GM21526 (cell line): ENCODE measurements around the gene COL6A3.

Experiments used
- ATAC-seq: cut with Tn5 transposase; IDR thresholded peaks from one replicate; pipeline ENCODE4 v1.9.1; 2021; ENCODE audit warnings: moderate library complexity; ENCODE audit not compliant: unreplicated experiment, low FRiP score

The COL6A3 gene

DNA sequence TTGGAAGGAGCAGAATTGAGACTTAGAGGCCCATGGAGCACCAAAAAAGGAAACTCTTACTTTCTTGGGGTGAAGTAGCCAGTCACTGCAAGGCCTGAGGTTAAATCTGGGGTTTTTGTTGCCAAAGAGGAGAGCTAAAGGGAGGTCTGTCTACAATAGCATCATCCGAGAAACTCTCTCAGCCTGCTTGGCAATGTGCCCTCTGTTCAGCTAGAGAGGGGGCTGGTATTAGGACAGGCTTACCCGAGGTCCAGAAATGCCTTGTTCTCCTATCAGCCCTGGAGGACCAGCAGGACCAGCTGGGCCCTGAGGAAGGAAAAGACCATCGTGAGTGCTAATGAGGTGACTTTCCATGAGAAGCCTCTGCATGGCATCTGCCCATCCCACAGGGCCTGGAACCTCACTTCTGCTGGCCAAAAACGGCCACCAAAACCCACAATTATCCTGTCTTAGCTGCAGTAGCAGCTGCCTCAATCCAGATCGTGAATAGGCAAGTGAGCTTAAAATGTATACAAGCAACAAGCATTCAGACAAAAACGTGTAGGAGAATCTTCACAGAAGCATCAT is 61.6 kb downstream of the COL6A3 start:
- no peak for ATAC-seq

DNA sequence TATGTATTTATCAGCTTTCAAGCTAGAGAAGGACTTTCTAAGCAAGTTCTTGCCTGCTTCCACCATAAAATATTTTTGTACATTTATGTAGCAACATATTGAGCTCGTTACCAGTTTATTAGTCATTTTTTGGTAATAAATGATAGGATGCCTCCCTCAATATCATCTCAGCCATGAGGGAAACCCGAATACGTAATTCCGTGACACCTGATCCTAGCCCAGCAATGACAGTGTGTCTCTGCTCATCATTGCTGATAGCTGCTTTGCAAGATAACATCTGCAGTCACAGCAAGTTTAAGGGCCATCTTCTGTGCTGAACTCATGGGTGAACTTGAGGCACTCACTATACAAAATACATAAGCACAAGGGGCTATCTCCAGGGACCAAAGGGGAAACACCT is 62.2 kb downstream of the COL6A3 start:
- ATAC-seq = no peak

DNA sequence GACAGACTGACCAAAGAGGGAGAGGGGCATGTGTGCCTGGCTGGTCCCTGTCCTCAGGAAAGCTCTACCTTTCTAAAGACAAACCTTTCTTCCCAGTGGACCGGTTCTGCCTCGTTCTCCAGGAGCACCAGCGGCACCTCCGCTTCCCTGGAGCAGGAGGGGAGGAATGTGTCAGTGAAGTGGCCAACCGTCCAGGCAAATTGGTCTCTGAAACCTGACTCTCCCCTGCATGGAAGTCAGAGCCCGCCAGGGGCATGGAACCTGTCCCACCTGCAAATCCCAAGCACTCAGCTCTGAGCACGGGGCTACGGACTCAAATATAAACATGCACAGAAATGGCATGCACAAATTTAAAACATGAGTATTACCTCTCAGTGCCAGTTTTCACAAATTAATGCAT is 62.9 kb downstream of the COL6A3 start:
- ATAC-seq = no peak

DNA sequence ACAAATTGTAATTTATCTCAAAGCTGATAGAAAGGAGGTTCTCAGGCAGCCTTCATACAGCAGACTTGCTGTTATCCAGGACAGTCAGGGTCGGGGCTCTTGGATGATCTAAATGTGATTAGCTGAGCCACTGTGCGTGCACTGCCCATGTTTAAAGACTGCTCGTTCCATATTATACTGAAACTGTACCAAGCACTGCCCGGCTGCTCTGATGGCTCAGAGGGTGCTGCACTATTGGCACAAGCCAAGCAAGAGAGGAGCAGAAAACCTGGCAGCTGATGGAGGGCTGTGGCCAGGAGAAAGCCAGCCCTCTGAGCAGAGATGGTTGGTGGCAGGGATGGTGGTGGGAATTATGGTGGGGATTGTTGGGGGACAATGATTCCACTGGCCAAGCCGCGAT is 63.4 kb downstream of the COL6A3 start:
- ATAC-seq = no peak

DNA sequence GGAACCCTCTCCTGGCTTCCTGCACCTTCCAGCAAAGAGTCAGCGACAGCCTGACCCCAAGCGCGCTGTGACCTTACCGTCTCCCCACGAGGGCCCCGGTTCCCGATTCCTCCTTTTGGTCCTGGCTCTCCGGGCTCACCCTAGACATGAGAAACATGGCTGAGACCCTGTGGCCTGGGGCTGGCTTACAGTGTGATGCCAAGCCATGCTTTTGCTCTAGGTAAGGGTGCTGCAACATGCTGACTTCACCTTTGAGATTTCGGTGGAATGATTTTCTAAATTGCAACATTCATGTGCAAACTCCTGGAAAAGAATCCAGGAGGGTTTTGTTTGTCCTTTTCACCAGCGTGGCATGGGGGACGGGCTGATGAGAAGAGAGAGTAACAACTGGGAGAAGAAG is 63.9 kb downstream of the COL6A3 start:
- no peak for ATAC-seq

DNA sequence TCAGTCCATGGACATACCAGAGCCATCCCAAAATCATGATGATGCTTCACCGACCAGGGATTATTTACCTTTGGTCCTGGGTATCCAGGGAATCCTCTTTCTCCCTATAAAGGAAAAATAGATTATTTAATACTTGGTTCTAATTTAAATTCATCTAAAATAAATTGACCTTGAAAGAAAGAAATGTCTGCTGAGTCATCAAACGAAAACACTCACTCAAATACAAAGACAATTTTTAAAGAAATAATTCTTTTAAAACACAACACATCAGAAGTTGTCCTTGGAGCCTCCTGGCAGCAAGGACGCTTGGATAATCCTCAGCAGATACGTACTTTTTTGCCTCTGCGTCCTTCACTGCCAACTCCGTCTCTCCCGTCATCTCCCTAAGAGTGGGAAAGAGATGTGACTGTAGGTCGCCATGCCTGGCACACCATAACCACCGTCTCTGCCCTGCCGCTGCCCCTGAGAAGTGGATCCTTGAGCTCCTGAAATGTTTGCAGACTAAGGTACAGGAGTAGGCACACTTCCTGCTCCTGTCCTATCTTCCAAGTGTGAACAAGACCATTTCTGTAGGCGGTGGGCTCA is 65.6 kb downstream of the COL6A3 start:
- ATAC-seq = no peak

DNA sequence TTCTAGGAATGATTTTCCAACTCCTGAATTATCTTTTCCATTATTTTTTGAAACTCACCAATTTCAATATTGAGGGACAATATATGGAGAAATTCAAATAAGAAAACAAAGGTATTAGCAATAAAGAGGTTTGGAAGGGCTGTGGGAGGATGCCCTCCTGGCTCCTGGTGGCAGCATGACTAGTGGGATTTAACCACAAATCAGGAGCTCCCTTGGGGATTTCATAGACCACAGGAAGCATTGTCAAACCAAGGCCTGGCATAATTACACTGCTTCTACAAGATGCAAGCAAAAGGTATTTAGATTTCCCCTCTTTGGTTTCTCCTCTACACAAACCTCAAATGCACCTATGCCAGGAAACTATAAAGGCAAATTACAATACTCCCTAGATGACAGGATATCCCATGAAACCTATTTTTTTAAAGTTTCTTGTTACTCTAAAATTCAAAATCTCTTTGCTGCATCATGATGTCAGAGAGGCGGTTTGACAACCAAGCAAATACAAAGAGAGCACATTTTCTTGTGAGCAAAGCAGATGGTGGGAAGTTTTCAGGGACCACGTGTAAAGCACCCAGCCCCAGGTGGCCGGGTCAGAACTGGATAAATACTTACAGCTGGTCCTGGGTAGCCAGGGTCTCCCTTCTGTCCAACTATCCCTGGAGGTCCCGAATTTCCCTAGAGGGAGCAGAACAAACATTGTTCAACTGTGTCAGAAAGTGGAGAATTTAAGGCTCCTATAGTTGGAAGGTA is 67.9 kb downstream of the COL6A3 start:
- no peak for ATAC-seq

DNA sequence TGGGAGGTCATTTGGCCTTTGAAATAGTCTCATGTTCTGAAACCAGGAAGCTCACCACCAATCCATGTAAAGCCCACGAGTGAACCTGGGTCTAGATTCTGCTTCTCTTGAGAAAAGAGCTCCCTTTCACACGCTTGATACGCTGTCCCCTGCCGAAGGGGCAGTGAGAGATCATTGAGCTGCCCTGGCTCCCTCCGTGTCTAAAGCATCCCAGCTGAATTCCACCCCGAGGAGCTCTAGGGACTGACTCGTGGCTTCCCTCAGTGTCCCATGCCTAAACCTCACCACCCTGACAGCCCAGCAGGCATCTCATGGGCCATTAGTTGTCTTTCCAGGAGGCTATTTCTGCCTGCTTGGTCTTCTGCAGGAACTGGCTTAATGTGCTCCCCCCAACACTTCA is 68.6 kb downstream of the COL6A3 start:
- ATAC-seq = no peak

DNA sequence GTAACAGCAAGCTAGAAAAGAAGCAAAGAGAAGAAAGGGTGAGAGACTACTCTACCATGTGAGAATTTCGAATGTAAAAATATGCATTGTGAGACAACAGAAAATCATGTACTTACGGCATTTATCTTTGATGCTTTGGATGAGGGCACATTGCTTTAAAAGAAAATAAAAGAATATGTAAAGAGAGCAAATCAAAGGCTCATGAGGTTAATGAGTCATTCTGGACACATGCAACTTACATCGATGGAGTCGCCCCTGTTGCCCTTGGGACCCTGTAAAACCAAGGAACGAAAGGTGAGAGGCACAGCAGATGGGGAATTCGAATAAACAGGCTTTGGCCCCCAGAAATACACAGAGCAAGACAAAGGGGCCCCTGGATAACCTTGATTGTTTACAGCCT is 69.0 kb downstream of the COL6A3 start:
- ATAC-seq = no peak

DNA sequence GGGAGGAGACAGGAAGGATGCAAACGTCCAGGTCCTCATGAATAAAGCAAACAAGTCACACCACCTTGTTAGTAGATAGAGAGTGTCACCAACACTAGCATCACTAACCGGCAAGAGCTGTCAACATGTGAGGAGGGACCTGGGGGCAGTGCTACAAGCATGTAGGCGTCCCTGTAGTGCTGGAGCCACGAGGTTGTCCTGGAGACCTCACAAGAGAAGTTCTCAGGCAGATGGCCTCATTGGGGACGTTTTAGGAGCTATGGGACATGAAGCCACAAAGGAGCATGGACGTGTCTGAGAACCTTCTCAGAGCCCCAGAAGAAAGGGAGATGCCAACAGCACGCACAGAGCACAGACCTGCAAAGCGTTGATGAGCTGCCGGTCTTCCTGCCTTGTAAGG is 70.0 kb downstream of the COL6A3 start:
- no peak for ATAC-seq

DNA sequence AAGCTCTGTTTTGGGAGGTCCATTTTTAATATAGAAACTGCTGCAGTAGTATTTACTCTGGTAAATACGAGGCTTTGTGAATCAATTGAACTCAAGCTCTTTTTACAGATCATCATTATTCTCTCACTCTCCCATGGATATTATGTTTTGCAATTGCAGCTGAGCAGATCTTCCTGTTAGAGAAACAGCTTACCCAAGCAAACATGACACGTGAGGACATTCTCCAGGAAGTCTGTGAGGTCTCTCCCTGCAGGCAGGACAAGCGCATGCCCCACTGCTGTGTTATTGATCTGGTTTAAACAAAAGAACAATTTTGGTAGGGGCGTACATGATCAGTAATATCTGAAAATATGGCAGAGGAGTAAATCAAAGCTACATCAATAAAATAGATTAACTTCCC is 72.1 kb downstream of the COL6A3 start:
- ATAC-seq = no peak

DNA sequence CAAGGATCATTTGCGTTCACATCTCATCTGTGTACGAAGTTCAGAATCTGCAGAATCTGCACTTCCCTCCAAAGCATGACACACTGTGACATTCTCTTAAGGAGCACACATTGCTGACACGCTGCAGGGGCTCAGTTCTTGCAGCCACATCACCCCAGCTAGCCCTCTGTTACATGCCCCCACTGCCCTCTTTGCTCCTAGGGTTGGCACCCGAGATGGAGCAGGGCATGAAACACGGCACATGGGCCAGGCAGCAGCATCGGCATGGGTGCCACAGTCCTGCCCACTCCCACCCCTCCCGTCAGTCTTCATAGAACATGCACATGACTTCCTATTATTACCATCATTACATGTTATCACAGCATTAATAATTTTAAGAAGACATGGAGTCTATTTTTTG is 76.4 kb downstream of the COL6A3 start:
- no peak for ATAC-seq

DNA sequence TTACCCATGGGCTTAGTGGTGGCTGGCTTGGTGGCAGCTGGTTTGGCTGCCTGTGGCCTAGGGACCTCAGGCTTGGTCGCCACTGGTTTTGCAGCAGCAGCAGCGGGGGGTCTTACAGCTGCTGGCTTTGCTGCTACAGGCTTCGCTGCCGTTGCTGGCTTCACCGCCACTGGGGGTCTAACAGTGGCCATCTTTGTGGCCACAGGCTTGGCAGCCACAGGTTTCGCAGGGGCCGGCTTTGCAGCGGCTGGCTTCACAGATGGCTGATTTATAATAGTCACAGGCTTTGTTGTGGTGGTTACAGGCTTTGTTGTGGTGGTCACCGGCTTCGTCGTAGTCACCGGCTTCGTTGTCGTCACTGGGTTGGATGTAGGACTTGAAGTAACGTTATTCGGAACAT is 77.8 kb downstream of the COL6A3 start:
- no peak for ATAC-seq

DNA sequence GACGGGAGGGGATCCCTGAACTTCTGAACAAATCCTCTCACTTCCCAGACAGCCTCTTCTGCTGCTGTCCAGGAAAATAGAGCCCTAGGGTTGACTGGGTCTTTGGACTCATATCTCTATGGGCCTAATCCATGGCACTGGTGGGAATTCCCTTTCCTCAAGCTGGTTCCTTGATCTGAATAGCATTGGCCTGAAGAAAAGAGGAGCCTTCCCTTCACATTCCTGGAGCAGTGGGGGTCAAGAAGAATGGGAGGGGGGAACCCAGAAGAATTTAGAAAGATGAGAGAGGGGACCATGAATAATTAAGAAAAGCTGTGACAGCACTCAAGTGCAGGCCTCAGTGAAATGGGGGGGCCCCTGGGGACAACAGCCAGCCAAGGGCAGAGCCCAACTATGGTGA is 80.2 kb downstream of the COL6A3 start:
- ATAC-seq = no peak

DNA sequence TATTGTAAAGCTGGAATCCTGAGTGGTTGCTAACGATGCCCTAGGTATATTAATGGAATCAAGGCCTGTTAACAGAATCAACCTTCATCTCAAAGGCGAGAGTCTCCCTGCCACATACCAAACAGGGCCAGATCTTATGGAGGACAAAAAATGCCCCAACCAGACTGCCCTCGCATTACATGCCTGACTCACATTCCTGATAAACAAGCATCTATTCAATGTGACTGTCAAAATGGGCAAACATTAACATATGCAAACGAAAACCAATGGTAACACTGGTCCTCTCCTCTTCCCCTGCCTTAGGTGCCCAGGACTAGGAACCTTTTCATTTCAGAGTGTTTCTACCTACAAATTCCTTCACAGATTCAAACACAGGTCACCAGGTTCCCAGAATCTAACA is 83.4 kb downstream of the COL6A3 start:
- ATAC-seq = no peak

DNA sequence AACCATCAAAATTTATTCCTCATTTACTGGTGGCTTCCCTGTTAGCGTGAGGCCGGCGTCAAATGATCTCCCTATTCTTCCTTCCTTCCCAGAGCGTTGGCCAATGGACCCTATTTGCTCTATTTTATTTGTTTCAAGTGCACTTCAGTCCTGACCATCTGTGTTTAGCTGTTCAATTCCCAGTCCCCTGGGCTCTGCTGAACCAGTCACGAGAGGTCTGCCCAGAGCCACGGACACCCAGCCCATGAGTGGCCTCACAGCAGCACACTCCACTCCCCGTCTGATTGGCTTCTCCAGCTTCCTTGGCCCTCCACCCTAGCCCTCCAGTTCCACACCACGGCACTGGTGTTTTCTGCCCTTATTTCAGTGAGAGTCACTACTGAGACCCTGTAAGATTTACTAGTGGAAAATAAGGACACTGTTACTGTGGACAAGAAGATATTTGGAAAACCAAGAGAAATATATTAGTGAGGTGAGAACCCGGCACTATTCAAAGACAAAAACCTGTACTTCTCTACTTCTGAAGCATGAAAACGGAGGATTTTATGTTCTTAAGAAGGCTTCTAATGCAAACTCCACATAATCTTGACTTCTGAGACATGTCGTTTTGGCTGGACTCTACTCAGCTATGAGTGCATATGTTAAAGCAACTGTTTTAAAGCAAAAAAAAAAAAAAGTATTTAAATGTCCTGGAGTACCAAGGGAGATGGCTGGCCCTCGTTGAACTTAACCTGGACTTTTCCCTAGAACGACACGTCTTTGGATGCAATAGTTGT is 86.6 kb downstream of the COL6A3 start:
- ATAC-seq = no peak

DNA sequence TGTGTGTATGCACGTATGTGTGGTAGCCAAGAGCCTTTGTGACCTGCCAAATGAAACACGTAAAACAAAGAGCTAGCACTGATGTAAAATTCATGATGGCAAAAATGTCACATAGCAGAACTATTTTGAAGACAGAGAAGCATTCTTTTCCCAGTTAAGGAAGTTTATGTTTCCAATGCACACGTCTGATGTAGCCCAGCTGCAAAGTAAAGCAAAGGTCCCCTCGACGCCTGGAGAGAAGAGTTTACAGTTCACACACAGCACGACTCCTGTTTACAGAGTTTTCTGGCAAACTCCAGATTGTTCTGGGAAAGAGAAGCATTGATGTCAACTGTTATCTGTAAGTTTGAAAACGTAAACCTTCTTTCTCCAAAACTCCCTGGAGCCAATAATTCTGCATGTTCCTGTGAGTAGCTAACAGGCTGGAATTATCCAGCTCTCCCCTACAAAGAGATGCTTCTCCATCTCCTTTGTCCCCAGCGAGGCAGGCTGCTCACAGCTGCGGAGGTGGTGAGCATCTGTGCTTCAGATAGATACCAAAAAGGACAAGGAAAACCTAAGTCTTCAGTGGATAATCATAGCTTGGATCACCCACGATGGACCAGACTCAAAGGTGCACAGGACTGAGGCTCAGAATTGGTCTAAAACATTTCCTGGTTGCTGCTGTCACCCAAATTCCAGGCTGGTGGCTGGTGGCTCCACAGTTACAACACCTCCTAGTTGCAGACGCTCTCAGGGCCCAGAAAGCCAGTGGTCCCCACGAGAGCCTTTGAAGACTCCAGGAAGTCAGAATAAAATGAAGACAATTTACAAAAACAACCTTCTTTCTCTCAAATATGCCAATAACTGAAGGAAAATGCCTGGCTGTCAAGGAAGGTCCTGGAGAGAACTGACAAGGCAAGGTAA is 87.4 kb downstream of the COL6A3 start:
- no peak for ATAC-seq

DNA sequence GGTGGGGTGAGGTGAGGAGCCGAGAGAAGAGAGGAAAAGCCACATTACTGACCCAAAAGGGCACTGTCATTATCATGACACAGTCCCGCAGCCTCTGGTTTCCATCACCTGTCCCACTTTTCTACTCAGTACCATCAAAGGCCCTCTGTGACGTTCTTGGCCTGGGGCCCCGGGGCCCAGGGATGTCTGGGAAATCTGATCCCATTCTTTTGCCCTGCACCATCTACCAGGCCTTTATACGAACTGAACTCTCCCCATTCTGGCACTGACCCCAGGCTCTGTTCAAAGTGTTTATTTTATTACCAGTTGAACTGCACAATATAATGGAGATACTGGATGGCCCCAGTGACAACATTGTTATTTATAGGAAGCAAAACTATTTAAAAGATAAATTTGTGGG is 89.1 kb downstream of the COL6A3 start:
- no peak for ATAC-seq

DNA sequence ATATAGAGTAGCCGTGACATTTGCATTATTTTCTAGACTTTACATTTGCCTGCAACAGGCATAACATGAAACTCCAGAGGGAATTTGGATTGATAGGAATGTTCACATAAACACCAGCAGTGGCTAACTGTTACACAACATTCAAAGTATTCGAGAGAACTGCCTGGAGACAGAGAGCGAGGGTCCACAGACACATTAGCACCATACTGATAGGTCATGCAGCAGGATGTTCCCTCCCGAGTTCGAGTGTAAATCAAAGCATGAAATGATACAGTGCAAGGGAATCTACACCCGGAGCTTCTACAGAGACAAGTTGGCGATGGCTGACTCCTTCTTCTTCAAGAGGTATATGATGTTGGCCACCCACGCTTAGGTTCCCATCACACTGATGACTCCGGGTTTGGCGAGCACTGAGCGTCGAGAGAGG is 89.5 kb downstream of the COL6A3 start:
- ATAC-seq = no peak

DNA sequence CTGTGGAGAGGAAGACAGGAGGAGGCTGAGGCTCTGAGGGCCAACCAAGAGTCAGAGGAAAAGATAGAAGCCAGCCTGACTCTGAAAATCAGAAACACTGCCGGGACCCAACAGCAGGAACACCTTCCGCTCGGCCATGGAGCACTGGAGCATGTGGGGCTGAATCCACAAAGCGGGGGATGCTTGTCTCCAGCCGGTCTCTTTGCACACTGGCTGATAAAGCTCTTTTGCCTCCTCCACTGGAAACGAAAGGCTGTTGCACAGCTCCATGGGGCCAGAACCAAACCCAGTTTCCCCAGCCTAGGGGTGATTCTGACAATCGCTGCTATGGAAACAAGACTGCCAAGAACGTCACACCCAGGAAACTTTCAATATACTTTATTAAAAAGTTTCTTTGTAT is 90.3 kb downstream of the COL6A3 start:
- ATAC-seq = no peak

DNA sequence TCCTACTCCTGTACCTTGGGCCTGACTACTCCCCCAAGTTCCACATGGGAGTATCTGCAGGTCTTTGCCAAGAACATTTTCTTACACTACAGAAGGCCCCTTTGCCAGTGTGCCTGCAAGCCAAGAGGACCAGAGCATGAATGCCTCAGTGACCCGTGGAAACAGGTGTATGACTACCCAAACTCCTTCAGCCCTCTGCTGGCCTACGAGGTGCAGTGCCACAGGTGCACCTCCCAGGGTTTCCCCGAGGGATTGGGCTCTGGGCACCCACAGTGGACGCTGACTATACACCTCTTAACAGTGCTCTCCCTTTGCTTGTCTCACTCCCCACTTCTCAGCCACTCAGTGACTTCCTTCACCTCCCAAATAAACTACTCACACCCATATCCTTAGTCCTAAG is 91.4 kb downstream of the COL6A3 start:
- no peak for ATAC-seq
